ENCODE measurements around the gene ARSA.

ARSA gene

GRCh38 chr22:50627642-50628542 lies at the start of gene ARSA:
TSS of gene ARSA (minus strand) at chr22:50628152. CDS start at chr22:50627779, 373 bp downstream.
- Histone ChIP-seq H3K27me3 (ENCODE audit: insufficient read depth, low read depth) (no peaks in the 10 kb centered on the region), H2AFZ (ENCODE audit: low read depth) (peak within 1 kb of the TSS; percentile 79), H4K20me1 (ENCODE audit: insufficient read depth) (no peaks in the 10 kb centered on the region), H3K4me1 (ENCODE audit: low read depth, poor library complexity, severe bottlenecking) (no peaks in the 10 kb centered on the region), H3K9ac (peak within 1 kb of the TSS; percentile 37; the same call in 1 of the 2 replicates), H3K4me3 (IDR thresholded peaks at IDR 0.05; ENCODE audit: insufficient read depth, low read depth, low read length) (no peak within 1 kb of the TSS), H3K4me2 (peak within 1 kb of the TSS; percentile 78), H3K27ac (no peak within 1 kb of the TSS), H3K36me3 (ENCODE audit: insufficient read depth) (no peaks in the 10 kb centered on the region), H3K79me2 (ENCODE audit: insufficient read depth, low read depth) (no peaks in the 10 kb centered on the region)
- no peak for TF ChIP-seq CTCF (conservative IDR thresholded peaks at IDR 0.05; ENCODE audit: low read depth, low read length)

- no peak overlapping the region for H2AFZ ChIP-seq (ENCODE audit: low read depth)
- no peak overlapping the region for H3K27ac ChIP-seq
- H3K4me1 ChIP-seq (ENCODE audit: low read depth, poor library complexity, severe bottlenecking), result no peaks in the 10 kb centered on the region
- H4K20me1 ChIP-seq (ENCODE audit: insufficient read depth), result no peaks in the 10 kb centered on the region
- no peak for TF ChIP-seq CTCF (conservative IDR thresholded peaks at IDR 0.05; ENCODE audit: low read depth, low read length)
- H3K9ac ChIP-seq, result no peak overlapping the region
- no peak overlapping the region for H3K4me3 ChIP-seq (IDR thresholded peaks at IDR 0.05; ENCODE audit: insufficient read depth, low read depth, low read length)
- no peaks in the 10 kb centered on the region for H3K79me2 ChIP-seq (ENCODE audit: insufficient read depth, low read depth)
- H3K27me3 ChIP-seq (ENCODE audit: insufficient read depth, low read depth), result no peaks in the 10 kb centered on the region
- no peak overlapping the region for H3K4me2 ChIP-seq
- H3K36me3 ChIP-seq (ENCODE audit: insufficient read depth), result no peaks in the 10 kb centered on the region
Measured at GRCh38 chr22:50676661-50677492, 48.9 kb upstream of the ARSA start.

GRCh38 chr22:50676180-50676636 lies 48.3 kb upstream of the ARSA start:
- no peaks in the 10 kb centered on the region for H3K4me1 ChIP-seq (ENCODE audit: low read depth, poor library complexity, severe bottlenecking)
- TF ChIP-seq CTCF (conservative IDR thresholded peaks at IDR 0.05; ENCODE audit: low read depth, low read length), result no peak
- H3K27ac ChIP-seq, result no peak overlapping the region
- no peak overlapping the region for H2AFZ ChIP-seq (ENCODE audit: low read depth)
- no peaks in the 10 kb centered on the region for H3K36me3 ChIP-seq (ENCODE audit: insufficient read depth)
- H3K9ac ChIP-seq, result no peak overlapping the region
- H3K27me3 ChIP-seq (ENCODE audit: insufficient read depth, low read depth), result no peaks in the 10 kb centered on the region
- no peak overlapping the region for H3K4me3 ChIP-seq (IDR thresholded peaks at IDR 0.05; ENCODE audit: insufficient read depth, low read depth, low read length)
- no peak overlapping the region for H3K4me2 ChIP-seq
- H3K79me2 ChIP-seq (ENCODE audit: insufficient read depth, low read depth), result no peaks in the 10 kb centered on the region
- H4K20me1 ChIP-seq (ENCODE audit: insufficient read depth), result no peaks in the 10 kb centered on the region

- no peak overlapping the region for H3K27ac ChIP-seq
- H3K27me3 ChIP-seq (ENCODE audit: insufficient read depth, low read depth), result no peaks in the 10 kb centered on the region
- no peak overlapping the region for H2AFZ ChIP-seq (ENCODE audit: low read depth)
- H3K36me3 ChIP-seq (ENCODE audit: insufficient read depth), result no peaks in the 10 kb centered on the region
- H3K9ac ChIP-seq, result no peak overlapping the region
- no peaks in the 10 kb centered on the region for H4K20me1 ChIP-seq (ENCODE audit: insufficient read depth)
- H3K4me3 ChIP-seq (IDR thresholded peaks at IDR 0.05; ENCODE audit: insufficient read depth, low read depth, low read length), result no peak overlapping the region
- H3K79me2 ChIP-seq (ENCODE audit: insufficient read depth, low read depth), result no peaks in the 10 kb centered on the region
- no peaks in the 10 kb centered on the region for H3K4me1 ChIP-seq (ENCODE audit: low read depth, poor library complexity, severe bottlenecking)
- H3K4me2 ChIP-seq, result no peak overlapping the region
- TF ChIP-seq CTCF (conservative IDR thresholded peaks at IDR 0.05; ENCODE audit: low read depth, low read length), result no peak
Measured at GRCh38 chr22:50675553-50676179, 47.7 kb upstream of the ARSA start.

All from KMS-11 (cell line).